Activated T-cell treated with anti-CD3 and anti-CD28 coated beads for 4 hours (primary cell): ENCODE measurements around the gene KITLG.
"Not testable (repeated sequence)": the region's sequence is repeated elsewhere in the genome, so short reads cannot be mapped to it uniquely, and the experiment has no call there.

ENCODE experiments used
- DNase-seq: peaks from one replicate; pipeline ENCODE4 v3.0.0-alpha.2; 2020

KITLG gene

DNA sequence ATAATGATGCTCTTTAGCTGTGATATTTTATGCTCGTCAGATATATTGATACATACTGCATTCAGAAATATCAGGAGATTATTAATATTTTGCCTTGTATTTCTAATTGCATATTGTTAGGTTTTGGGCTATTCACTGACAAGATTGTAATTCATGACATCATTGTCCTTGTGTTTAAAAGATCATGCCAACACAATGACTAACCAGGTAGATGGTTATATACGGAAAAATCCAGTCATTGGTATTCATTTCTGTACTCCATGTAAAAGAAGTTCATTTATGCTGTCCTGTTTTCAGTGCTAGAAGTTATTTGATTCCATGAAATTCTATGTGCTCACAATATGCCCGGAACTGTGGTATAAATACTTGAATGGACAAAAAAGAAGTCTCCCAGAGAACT is 107.5 kb downstream of the KITLG start:
- no peak for DNase-seq

DNA sequence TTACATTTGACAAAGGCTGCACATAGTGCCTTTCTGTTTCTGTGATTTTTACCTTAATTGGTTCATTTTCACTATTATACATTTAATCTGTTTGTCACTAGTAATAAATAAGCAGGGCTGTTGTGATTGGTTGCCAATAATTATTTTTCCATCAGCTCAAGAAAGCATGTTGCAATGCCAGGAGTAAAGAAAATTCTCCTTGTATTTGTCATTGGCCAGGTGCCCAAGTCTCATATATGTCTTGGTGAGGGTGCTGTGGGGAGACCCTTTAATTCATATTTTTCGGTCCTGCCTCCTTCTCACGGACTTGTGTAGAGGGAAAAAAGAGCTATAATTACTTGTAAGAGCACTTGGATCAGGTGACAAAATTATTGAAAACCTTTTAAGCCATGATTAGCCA is 108.0 kb downstream of the KITLG start:
- DNase-seq, result no peak

DNA sequence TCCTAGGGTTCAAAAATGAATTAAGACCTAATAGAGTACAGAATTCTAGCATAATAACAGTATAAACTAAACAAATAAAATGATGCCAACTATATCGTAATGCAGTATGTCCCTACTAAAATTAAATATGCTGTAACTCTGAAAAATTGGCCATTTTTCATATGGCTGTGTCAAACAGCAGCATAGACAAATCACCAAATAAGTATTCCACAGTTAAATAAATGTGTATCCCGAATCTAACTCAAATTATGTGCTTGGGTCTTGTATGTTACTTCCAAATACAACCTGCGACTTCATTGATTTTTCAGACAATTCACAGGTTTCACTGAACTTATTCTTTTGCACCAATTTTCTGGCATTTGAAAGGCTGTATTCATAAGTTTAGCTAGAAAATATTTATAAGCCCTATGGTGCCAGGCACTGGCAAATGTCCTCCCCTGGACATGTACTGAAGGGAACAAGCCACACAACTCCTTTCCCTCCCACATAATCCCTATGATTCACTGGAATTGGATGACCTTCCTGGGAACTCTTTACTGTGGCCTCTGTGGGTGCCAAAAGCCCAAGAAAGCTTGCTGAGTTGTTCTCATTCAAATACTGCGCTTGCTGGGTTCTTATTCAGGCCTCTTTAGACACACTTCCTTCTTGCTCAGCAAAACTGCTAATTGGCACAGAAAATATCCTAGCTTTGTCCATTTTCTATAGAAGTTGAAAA is 108.8 kb downstream of the KITLG start:
- DNase-seq, result no peak

DNA sequence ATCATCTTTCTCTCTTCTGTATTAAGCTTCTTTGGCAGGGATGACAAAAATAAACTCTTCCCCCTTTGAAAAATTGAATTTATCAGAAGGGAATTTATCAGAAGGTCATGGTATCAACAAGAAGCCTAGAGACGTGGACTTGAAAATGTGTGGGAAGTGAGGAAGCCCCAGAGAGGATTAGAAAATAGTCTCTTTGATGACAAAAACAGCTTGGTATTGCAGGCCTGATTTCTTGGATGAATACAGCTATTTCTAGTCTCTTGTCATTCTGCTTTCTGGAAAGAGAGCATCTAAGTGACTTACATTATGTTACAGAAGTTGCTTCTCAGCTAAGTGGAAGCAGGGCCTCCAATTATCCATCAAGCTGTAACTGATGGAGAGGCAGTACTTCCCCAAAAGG is 111.1 kb downstream of the KITLG start:
- no peak for DNase-seq

DNA sequence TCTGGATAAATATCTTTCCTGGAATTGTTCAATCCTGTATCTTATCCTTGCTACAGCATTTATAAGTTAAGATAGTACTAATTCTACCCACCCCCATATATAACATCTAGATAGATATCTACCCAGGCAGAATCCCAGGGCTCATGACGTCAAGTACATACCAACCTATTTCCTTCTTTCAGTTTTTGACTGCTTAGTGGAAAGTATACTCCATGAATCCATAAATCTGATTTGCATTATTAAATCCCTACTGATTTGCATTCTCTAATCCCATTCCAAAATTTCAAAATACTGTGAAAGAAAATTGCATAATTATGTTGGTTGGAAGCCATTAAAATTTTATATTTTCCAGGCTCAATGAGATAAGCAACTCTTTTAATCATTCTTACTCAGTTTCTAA is 111.7 kb downstream of the KITLG start:
- DNase-seq, result no peak

DNA sequence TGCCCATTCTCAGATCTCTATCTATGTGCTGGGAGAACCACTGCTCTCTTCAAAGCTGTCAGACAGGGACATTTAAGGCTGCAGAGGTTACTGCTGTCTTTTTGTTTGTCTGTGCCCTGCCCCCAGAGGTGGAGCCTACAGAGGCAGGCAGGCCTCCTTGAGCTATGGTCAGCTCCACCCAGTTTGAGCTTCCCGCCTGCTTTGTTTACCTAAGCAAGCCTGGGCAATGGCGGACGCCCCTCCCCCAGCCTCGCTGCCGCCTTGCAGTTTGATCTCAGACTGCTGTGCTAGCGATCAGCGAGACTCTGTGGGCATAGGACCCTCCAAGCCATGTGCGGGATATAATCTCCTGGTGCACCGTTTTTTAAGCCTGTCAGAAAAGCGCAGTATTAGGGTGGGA is 113.6 kb downstream of the KITLG start:
- not testable (repeated sequence) for DNase-seq

DNA sequence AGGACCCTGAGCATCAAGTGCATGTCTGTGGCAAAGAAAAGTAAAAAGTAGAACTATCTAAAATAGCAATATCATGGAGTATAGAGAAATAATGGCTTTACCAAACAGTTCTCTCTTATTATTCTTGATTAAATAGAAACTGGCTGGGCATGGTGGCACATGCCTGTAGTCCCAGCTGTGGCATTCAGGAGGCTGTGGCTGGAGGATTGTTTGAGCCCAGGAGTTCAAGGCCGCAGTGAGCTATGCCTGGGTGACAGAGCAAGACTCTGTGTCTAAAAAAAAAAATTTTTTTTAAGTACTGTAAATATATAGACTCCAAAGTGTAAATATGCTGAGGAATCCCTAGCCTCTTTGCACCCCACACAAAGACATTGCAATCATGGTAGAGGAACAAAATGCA is 121.9 kb downstream of the KITLG start:
- no peak for DNase-seq

DNA sequence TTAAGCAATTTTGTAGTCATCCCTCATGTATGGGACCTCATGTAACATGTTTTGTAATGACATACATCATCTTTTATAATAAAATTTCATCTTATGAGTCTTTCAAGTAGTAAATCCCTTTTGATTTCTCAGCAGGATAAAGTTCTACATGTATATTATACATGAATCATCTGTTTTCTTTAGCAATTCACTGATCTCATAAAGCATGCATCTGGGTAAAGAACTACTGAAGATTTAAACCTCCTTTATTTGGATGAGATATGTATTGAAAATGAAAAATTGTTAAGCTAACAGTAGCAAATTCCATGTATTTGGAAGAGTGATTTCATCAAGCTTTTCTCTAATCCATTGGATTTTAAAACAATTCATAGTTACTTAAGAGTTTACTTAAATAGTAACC is 126.9 kb downstream of the KITLG start:
- DNase-seq, result no peak

DNA sequence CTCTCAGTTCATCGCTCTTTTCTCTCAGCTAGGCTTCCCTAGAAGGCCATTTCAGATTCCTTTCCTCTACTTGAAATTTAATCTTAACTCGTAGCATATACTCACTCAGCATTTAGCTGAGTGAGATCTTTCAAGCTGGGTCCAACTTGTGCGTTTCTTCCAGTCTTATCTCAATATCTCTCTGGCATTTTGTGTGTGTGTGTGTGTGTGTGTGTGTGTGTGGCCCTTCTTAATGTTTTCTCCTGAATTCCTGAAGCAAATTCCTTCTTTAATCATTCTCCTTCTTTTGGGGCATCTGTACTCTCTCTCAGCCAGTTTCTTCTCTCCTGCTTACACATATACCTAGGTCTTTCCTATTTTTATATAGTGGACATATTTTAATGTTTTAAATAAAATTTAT is 129.1 kb downstream of the KITLG start:
- DNase-seq, result no peak

DNA sequence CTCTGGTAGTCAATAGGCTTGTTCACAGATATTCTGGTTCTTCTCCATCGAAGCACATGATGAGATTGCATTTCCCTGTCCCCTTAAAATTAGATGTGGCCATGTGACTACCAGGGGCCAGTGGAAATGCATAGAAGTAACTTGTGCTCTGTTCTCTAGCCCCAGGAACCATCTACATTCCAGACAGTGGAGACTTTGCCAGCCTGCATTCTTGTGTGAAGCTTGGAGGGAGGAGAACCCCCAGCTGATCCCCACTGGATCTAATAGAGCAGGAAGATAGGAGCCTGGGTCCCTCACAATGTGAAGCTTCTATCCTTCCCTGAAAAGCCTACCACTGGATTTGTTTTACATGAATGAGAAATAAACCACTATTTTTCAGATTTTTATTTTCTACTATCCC is 130.1 kb downstream of the KITLG start:
- DNase-seq, result no peak

DNA sequence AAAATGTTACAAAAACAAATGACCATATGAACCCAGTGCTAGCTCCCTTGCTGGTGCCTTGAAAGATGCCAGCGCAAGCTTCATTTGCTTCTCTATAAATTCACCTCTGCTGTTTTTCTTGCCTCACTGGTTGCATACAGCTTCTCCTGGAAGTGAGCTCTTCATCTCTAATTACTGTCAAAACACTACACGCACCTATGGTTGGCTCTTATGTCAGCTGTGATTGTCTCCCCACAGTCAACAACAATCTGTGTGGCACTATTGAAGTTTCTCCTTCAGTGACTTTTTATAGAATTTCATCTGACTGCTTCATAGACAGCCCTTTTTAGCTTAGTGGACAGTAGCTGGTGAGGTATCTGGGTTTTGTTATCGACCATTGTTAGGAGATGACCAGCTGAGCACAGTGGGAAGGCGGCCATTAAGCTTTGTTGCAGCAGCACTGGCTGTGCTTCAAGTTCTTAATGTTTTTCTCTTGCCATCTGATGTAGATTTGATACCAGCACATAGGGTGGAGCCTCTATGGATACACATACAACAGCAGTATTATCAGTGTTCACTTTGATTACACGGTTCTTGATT is 131.8 kb downstream of the KITLG start:
- DNase-seq, result no peak

DNA sequence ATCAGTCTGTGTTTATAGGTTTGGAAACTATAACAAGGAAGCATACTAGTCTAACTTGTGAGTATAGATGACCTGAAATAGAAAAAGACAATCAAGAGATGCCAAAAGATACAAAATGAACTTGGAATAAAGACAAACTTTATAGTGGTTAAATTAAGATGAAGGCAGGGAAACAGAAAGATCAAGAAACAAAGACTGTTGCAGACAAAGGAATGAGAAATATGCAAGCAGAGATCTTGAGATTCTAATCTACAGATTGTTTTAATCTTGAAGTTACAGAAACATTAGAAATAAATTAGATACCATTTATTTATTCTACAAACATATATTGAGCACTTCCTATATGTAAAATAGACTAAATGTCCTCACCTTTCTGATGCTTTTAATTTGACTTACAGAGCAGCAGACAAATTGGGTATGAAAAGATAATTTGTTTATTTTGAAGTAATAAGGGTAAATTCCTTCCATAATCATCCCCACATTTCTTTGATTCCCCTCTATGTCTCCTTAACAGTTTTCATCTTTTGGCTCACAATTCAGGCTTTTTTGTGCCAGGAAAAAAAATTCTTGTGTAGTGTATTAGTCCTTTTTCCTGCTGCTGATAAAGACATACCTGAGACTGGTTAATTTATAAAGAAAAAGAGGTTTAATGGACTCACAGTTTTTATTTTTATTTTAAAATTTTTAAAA is 134.4 kb downstream of the KITLG start:
- DNase-seq, result no peak

DNA sequence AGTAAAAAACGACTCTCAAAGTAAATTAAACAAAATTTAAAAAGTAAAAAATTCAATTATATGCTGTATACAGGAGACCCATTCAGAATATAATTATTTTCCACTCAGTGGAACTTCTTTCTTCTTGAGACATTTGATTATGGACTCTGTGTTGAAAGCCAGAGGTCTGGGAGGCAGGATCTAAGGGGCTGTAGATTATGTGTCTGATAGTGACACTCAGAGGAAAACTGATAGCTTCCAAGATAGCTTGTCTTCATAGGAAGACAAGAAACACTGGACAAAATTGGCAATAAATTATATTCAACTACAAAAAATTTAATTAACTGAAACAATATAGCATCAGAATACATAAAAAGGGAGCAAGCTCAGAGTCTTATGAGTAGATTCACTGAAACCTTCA is 135.8 kb downstream of the KITLG start:
- DNase-seq, result no peak
